ENCODE results near the gene TSC22D1.

- TF ChIP-seq EZH2 (IDR thresholded peaks at IDR 0.05; ENCODE audit: low read length, unreplicated experiment) (no peak), EZH2phosphoT487 (IDR thresholded peaks at IDR 0.05; ENCODE audit: borderline replicate concordance, low read length) (no peak), CTCF (conservative IDR thresholded peaks at IDR 0.05; ENCODE audit: low read depth, low read length) (no peak)
Observed at GRCh38 chr13:44508562-44509077, 67.5 kb downstream of the TSC22D1 start.
